WI38 (cell line): ENCODE results near the gene PROK1.

Source experiments
- H3K4me3 ChIP-seq: 2 replicates; pipeline ENCODE4 v1.5.1; 2011; ENCODE audit warnings: low read depth, mild to moderate bottlenecking, control low read depth, low read length
- CTCF ChIP-seq: IDR thresholded peaks from 2 replicates; pipeline ENCODE4 v1.5.1; 2012; ENCODE audit warnings: low read depth, mild to moderate bottlenecking, control low read depth, low read length

The PROK1 gene

GRCh38 chr1:110425612-110426152 lies 25.3 kb upstream of the PROK1 start:
- H3K4me3 ChIP-seq, result no peak overlapping the region
- no peak for TF ChIP-seq CTCF

- H3K4me3 ChIP-seq, result no peak overlapping the region
- TF ChIP-seq CTCF, result no peak
These were observed 24.1 kb upstream of the PROK1 start for GRCh38 chr1:110426854-110427253.

- H3K4me3 ChIP-seq, result no peak overlapping the region
- no peak for TF ChIP-seq CTCF
These were observed 22.0 kb upstream of the PROK1 start for GRCh38 chr1:110428946-110429345.

GRCh38 chr1:110430366-110430765 lies 20.6 kb upstream of the PROK1 start:
- H3K4me3 ChIP-seq, result no peak overlapping the region
- no peak for TF ChIP-seq CTCF

GRCh38 chr1:110430901-110431300 lies 20.0 kb upstream of the PROK1 start:
- H3K4me3 ChIP-seq, result no peak overlapping the region
- no peak for TF ChIP-seq CTCF

GRCh38 chr1:110433213-110433612 lies 17.7 kb upstream of the PROK1 start:
- H3K4me3 ChIP-seq, result no peak overlapping the region
- TF ChIP-seq CTCF, result no peak

GRCh38 chr1:110433803-110434202 lies 17.1 kb upstream of the PROK1 start:
- H3K4me3 ChIP-seq, result no peak overlapping the region
- TF ChIP-seq CTCF, result no peak
